NCI-H1092 (cell line): ENCODE results near the gene SCUBE3.
A peak's percentile ranks its signal among the peaks of the same experiment; 100 is the strongest.

ENCODE experiments used
- DNase-seq: peaks from one replicate; lab custom pipeline; 2025; lab: John Stamatoyannopoulos, UW

Gene SCUBE3

DNA sequence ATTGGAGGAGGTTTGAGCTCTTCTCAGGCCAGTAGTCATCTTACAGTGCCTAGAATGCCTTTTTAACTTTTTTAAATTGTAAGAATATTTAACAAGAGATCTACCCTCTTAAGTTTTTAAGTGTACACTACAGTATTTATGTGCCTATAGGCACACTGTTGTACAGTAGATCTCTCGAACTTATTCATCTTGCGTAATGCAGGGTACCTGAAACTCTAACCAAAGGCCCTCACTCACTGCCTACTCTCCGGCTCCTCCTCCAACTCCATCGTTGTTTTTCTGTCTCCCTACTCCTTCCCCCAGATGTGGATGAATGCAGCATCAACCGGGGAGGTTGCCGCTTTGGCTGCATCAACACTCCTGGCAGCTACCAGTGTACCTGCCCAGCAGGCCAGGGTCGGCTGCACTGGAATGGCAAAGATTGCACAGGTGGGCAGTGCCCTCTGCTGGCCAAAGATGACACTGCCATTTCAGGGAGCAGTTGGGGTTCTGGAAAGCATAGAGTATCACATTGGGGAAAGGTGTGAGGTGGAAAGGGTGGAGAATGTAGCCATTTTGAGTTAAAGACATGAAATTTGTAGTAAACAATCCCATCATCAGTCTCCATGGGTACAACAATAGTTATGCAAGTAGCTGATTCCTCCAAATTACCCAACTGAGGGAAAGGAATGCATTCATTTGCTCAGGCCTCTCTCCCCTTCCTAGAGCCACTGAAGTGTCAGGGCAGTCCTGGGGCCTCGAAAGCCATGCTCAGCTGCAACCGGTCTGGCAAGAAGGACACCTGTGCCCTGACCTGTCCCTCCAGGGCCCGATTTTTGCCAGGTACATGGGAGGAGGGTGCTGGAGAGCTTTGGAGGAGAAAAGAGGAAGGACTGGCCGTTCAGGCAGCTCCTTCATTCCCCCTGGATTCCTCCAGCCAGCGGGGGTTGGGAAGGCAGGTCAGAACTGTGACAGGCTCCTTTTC, 27.4 kb downstream of the SCUBE3 start:
- peak; percentile 40 for DNase-seq

DNA sequence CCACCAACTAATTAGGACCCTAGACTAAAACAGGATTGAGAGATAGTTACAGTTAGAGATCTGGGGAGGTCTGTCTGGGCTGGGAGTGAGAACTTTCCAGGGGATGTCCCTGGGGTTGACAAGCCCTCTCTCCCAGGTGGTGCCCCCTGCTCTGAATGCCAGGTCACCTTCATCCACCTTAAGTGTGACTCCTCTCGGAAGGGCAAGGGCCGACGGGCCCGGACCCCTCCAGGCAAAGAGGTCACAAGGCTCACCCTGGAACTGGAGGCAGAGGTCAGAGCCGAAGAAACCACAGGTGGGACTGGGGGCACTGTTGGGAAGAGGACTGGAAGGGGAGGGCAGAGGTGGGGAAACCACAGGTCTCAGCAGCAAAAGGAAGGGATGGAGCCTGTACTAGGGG, 28.7 kb downstream of the SCUBE3 start:
- no peak for DNase-seq

DNA sequence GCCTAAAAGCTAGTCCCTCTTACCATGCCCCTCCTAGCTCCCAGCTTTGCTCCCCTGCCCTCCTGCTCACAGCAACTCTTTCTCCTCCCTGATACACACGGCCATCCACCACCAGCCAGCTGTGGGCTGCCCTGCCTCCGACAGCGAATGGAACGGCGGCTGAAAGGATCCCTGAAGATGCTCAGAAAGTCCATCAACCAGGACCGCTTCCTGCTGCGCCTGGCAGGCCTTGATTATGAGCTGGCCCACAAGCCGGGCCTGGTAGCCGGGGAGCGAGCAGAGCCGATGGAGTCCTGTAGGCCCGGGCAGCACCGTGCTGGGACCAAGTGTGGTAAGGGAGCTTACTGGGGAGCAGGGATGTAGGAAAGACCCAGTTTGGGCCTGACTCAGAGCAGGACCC, 29.1 kb downstream of the SCUBE3 start:
- DNase-seq, result no peak

DNA sequence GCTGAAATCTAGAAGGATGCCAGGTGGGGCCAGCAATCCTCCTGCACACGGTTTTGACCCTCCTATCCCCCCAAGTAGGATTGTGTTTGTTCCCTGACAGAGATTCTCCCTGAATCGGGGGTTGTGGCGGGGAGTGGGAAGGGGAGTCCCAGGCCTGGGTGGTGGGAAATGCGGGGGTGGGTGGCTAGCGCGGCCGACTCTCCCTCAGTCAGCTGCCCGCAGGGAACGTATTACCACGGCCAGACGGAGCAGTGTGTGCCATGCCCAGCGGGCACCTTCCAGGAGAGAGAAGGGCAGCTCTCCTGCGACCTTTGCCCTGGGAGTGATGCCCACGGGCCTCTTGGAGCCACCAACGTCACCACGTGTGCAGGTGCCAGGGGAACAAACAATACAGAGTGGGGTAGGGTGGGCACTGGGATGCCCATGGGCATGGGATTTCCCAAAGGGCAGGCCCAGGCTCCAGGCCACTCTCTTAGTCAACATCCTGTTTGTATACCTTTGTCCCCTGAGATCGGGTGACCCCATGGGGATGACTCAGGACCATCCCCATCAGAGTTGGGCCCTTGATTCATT, 29.7 kb downstream of the SCUBE3 start:
- no peak for DNase-seq

DNA sequence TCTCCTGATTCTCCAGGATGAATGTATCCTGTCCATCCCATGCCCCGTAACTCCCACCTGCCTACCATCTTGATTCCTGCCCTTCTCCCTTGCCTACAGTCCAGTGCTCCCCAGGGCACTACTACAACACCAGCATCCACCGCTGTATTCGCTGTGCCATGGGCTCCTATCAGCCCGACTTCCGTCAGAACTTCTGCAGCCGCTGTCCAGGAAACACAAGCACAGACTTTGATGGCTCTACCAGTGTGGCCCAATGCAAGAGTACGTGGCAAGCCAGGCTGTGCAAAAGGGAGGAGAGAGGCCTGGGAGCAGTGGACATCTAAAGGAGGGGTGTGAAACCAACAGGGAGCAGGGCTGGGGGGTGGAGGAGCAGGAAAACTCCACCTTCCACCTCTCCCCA, 30.8 kb downstream of the SCUBE3 start:
- no peak for DNase-seq

DNA sequence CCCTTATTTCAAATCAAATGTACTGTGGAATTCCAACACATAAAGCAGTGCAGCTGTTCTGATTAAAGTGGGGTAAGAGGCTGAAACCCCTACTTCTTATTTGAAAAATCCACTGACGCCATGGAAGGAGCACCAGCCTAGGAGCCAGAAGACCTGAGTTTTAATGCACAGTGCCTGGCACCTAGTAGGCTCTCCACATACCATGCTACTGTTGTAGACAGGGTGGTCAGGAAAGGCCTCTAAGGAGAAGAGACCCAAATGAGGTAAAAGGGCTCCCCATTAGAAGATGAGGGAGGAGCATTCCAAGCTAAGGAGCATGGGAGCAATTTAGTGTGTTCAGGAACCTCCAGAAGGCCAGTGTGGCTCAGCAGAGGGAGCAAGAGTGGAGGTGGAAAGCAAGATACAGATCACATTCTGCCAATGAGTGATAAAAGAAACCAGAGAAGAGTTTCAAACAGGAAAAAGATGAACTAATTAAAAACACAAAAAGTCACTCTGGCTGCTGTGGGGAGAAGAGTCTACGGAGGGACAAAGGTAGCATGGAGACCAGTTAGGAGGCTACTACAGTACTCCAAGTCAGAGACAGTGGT, 34.0 kb downstream of the SCUBE3 start:
- no peak for DNase-seq

DNA sequence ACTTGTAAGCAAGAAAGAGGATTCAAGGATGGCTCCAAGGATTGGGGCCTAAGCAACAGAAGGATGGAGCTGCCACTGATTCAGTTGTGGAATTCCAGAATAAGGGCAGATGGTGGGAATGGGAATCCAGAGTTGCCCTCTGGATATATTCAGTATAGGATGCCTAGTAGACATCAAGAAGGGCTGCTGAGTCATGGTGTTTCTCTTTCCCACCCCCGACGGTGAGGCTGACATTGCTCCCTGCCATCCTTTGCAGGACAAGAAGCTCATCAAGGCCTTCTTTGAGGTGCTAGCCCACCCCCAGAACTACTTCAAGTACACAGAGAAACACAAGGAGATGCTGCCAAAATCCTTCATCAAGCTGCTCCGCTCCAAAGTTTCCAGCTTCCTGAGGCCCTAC, 34.5 kb downstream of the SCUBE3 start:
- no peak for DNase-seq

DNA sequence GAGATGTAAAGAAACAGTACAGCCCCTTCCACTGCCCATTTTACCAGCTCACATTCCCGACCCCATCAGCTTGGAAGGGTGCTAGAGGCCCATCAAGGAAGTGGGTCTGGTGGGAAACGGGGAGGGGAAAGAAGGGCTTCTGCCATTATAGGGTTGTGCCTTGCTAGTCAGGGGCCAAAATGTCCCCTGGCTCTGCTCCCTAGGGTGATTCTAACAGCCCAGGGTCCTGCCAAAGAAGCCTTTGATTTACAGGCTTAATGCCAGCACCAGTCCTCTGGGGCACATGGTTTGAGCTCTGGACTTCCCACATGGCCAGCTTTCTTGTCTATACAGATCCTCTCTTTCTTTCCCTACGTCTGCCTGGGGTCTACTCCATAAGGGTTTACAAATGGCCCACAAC, 35.2 kb downstream of the SCUBE3 start:
- no peak for DNase-seq

DNA sequence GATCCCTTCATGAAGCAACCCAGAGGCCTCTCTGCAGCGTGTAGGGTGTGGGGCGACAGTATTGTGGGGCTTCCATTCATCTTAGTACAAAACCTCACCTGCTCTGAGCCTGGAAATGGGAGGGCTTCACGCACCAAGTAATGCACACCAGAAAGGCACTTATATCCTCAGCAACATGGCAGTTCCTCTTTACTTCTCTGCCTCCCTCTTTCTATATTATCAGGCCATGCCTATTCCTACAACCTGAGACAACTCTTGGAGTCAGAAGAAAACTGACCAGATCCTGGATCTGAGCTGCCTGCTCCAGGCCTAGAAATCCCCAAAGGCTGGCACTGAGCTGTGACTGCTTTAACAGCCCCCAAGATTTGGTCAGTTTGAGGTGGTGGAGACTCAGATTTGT, 38.2 kb downstream of the SCUBE3 start:
- DNase-seq, result no peak

DNA sequence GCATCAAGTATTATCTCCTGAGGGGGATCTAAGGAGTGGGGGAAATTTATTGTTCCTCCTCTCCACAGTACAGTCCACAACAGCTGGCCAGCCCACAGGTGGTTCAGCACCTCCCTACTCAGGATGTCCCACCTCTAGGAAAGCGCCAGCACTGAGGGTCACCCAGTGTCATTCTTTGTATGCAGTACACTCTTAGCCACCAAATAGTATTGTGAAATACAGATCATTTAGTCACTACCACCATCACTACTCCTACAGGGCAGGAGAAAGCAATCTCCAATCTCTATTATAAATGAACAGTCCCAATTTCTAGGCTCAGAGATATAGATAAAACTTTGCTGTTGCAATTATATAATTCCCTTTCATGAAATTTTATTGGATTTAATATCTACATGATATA, 39.5 kb downstream of the SCUBE3 start:
- DNase-seq, result no peak

DNA sequence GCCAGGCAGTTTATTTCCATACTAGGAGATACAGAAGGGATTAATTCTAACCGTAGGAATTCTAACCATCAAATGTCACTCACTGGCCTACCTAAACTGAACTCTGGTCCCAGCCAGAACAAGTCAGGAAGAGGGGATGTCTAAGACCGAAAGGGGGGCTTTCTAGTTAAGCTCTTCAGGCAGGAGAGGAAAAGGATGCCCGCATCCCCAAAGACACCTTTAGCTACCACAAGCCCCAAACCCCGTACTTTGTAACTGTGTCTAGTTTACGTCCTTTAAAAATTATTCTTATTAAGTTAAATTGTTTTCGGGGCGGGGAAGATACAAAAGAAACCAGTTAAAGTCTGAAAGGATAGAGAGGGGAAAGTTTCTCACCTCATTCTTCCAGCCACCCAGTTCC, 44.6 kb downstream of the SCUBE3 start:
- no peak for DNase-seq

DNA sequence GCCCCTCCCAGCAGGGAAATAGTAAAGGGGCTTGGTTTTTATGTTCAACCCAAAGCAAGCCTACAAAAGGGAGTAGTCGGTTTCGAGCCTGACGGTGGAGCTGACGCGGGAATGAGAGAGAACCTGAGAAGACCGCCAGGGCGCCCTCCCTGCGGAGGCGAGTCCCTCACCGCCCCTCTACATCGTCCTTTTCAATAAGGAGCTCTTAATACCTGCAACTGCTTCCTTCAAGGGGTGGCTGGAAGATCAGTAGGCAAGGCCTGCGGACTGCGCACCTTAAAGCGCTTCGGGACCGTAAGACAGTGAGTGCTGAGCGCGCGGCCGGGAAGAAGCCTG, 45.1 kb downstream of the SCUBE3 start:
- DNase-seq, result no peak

DNA sequence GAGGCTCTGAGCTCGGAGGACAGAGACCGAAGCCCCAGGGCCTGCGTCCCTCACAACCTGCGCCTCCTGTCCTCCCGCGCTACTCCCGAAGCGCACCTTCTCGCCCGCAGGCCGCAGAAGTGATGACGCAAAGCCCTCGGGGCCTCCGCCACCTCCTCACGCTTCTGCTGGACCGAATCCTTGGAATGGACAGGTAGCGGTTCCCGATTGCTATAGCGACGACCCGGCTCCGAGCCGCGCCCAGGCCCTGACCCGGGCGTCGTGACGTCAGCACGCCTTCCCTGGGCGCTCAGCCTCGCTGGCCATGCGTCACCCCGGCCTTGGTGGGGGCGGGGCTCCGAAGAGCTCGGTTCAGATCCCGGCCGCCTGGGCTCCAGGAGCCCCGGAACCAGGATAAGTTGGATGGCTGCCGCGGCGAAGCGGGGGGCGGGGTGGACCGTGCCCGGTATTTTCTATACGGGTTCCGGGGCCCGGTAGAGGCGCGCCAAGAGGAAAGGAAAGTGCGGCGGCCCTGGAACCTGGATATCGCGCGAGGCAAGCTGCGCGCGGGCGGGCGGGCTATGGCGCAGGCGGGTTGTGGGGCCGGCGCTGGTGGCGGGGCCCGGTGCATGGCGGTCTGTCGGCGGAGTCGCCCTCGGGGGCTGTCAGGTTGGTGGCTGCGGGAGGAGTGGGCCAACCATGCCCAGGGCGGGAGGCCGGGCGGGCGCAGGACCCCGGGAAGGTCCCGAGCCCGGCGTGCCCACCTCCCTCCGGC, 45.6 kb downstream of the SCUBE3 start, which contains the start of gene ZNF76:
Gene ZNF76, plus strand, starts transcription at position 542 of the 754 bp plus-strand sequence. CDS start 21,417 bp downstream, outside the sequence.
- peak; percentile 90 for DNase-seq

DNA sequence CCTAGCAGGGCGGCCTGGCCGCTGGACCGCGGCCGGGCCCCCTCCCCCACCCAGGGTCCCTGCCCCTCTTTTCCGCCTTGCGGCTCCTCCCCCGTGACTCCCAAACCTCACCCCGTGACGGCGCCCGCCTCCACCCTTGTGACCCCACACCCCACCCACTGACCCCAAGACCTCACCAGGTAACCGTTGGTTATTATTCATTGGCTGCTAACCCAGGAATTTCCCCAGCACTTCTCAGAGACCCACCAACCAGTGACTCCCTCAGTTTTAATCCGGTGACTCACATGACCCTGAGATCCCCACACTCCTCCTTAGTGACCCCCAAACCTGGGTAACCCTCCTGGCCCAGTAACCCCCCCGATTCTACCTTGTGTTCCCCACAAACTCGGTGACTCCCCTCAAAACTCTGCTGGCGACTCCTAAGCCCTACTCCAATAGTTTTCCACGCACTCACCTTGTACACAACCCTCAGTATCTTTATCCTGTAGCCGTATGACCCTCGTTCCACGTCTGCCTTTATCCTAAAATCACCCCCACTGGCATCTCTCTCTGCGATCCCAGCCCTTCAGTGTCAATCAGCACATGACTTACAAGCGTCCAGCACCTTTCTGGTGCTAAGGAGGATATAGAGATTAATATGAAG, 46.3 kb downstream of the SCUBE3 start:
- DNase-seq, result no peak

DNA sequence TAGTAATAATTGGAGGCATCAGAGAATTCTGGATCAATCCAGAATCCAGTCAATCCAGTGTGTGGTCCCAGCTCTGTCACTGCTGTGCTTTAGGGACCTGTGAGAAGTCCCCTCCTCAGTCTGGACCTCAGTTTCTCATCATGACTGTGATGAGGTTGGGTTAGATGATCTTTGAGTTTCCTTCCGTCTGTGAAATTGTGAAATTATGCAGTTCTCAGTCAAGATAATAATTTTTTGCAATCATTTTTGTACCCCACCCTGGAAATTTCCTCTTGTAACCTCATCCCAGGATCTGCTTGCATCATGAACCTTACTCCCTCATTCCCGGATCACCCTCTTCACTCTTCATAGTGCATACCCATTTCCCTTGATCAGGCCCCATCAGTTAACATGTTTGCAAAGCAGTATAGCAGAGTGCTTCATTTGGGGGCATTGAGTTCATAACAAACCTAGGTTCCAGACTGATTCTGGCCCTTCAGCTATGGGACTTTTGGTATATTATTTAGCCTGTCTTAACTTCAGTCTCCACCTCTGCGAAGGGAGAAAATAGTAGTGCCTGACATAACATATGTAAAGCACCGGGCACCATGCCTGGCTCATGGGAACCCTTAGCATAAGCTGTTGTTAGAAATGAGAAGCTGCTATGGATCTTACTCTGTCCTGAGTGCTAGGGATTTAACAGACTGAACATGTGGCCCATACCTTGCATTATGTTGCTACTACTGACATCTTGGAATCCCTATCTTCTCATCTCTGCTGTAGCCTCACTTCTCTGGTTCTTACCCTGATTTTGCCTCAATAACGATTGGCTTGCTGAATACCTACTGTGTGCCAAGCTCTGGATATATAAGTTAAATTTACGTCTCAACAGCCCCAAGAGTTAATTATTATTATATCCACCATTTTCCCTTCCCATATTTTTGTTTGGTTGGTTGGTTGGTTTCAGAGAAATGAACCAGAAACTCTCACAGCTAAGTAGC, 47.1 kb downstream of the SCUBE3 start:
- no peak for DNase-seq

DNA sequence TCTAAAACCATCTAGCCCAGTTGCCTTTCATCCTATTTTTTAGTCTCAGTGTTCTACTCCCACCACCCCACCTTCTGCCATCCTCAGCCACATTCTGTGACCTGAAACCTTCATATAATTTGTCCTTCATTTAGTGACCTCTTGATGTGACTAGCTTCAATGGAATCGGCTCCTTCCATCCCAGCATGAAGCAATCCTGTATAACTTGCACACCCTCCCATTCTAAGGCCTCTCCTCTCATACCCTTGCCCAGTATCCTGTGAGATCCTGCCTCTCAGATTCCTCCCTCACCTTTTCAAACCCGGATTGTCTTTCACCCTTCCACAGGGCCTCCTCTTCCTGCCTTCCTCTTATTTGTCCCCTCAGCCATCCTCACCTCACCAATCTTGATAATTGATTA, 48.8 kb downstream of the SCUBE3 start:
- DNase-seq, result no peak

DNA sequence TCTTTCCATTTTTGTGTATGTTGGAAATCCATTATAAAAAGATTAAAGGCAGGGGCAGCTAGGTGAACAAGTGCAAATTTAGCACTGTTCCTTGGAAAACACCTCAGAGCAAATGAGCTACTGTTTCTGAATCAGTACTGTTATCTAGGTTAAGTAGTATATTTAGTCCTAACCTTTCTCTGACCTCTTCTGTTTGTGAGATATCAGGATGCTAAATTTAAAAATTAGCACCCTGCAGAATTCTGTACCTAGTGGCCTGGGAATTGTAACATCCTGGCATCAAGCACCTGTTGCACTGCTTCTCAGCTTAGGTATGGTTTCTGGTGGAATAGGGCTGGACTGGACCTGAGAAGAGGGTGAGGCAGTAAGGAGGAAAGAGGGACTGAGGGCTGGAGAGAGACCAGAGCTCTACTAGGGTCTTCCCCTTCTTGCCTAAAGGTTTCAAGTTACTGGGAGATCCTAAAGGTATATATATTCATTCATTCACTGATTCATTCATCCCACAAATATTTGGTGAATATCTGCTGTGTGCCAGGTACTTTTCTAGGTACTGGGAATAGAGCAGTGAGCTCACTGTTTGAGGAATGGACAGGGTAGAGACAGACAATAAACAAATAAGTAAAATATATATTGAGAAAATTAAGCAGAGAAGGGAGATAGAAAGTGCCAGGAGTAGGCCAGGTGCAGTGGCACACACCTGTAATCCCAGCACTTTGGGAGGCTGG, 51.0 kb downstream of the SCUBE3 start:
- DNase-seq, result no peak

DNA sequence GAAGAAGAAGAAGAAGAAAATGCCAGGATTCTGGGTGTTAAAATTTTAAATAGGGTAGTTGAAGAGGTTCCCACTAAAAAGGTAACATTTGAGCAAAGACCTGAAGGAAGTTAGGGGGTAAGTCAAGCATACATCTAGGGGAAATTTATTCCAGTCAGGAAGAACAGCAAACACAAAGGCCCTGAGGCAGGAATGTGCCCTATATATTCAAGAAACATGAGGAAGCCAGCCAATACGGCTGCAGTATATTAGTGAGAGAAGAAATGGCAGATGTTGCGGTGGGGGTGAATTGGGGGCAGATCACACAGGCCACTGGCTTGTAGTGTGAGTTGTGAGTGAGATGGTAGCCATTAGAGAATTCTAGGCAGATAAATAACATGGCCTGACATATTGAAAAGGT, 51.8 kb downstream of the SCUBE3 start:
- DNase-seq, result no peak

DNA sequence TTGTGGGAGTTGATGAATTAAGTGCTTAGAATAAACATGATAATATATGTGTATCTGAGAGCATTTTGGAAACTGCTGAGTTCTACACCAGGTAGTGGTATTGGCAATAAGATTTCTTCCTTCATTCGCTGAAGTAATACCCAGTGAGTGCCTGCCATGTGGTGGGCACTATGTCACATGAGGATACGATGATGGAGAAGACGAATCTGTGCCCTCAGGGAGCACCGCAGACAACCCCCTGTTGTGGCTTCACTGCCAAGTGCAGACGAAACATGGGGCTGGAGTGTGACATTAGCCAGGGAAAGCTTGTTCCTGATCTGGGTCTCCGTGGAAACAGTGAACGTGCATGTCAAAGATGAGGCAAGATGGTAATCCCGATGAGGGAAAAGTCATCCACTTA, 53.7 kb downstream of the SCUBE3 start:
- DNase-seq, result no peak

DNA sequence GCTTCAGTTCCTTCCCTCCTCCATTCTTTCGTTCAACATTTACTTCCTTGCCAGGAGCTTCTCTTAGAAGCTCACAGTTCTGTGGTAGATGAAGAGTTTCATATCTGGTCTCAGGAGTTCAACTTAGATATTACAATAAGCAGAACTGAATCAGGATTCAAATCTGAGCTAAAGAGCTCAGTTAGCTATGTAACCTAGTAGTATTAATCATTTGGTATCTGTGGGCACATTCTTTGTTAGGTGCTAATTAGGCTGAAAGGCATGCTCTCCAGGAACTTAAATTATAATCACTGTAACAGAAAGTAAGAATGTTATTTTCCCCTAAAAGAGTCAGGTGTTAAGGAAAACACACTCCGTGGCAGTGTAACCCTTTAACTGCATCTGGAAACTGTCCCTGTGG, 54.1 kb downstream of the SCUBE3 start:
- DNase-seq, result no peak
